Measurements from ENCODE around the gene POLR1A.

POLR1A gene

DNA sequence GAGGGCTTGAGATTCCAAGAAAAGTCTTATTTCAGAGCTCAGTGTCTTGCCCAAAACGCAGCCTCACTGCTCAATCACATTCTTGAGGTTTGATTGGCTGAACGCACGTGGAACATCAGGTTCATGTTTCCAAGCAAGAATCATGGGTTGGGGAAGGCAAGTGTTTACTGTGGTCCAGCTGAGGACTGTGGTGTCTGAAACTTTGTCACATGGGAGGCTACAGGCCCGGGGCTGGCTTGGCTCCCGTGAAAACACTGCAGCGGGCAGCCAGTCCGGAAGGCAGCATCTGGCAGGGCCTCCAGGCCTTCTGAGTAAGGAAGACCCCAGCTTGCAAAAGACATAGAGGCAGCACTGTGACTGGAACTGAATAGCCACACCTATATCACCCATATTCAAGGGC is 84.7 kb downstream of the POLR1A start:
- Histone ChIP-seq H3K79me2 (ENCODE audit: insufficient read depth, low read length) (no peaks in the 10 kb centered on the region), H3K9ac (ENCODE audit: low read depth, low read length) (no peak overlapping the region), H2AFZ (ENCODE audit: low read depth, low read length) (no peak overlapping the region), H3K4me3 (ENCODE audit: low read depth in 1 of 2, low read length in 2 of 2) (no peak overlapping the region), H4K20me1 (ENCODE audit: insufficient read depth, low read length) (no peaks in the 10 kb centered on the region), H3K36me3 (ENCODE audit: insufficient read depth, low read length) (peaks cover 9% of the 10 kb centered on the region), H3K4me1 (ENCODE audit: insufficient read depth, low read length) (no peaks in the 10 kb centered on the region), H3K4me2 (ENCODE audit: insufficient read depth, low read length) (no peak overlapping the region), H3K27ac (ENCODE audit: low read length) (no peak overlapping the region), H3K9me3 (ENCODE audit: insufficient read depth, low read length, severe bottlenecking) (no peaks in the 10 kb centered on the region), H3K27me3 (ENCODE audit: insufficient read depth, low read length, poor library complexity) (no peaks in the 10 kb centered on the region)
- DNase-seq (no peak), ATAC-seq (ENCODE audit: insufficient read depth, low read depth) (peak; percentile 13; the same call in 1 of the 3 replicates)
- no peak for TF ChIP-seq EZH2 (IDR thresholded peaks at IDR 0.05; ENCODE audit: borderline replicate concordance, low read depth, low read length, severe bottlenecking)
- TF ChIP-seq, protein P1, sequence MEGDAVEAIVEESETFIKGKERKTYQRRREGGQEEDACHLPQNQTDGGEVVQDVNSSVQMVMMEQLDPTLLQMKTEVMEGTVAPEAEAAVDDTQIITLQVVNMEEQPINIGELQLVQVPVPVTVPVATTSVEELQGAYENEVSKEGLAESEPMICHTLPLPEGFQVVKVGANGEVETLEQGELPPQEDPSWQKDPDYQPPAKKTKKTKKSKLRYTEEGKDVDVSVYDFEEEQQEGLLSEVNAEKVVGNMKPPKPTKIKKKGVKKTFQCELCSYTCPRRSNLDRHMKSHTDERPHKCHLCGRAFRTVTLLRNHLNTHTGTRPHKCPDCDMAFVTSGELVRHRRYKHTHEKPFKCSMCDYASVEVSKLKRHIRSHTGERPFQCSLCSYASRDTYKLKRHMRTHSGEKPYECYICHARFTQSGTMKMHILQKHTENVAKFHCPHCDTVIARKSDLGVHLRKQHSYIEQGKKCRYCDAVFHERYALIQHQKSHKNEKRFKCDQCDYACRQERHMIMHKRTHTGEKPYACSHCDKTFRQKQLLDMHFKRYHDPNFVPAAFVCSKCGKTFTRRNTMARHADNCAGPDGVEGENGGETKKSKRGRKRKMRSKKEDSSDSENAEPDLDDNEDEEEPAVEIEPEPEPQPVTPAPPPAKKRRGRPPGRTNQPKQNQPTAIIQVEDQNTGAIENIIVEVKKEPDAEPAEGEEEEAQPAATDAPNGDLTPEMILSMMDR (IDR thresholded peaks at IDR 0.05; ENCODE audit: borderline replicate concordance, extremely low read depth, low read length, poor library complexity, severe bottlenecking): no peak

DNA sequence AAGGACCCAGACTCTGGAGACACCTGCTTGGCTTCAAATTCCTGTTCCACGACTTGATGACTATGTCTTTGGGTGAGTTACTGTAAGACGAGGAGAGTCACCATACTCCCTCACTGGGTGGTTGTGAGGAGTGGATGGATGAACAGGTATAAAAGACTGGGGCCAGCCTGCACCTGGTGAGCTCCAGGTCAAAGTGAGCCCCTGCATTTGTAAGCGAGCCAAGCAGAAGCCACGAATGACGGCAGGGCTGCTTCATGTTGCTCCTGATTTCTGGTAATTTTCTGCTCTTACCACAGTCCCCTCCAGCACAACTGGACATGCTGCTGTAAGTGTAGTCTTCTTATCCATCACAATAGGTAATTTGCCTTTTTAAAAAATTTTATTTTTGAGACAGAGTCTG is 86.6 kb downstream of the POLR1A start:
- TF ChIP-seq, protein P1 (IDR thresholded peaks at IDR 0.05; ENCODE audit: borderline replicate concordance, extremely low read depth, low read length, poor library complexity, severe bottlenecking): no peak
- TF ChIP-seq EZH2 (IDR thresholded peaks at IDR 0.05; ENCODE audit: borderline replicate concordance, low read depth, low read length, severe bottlenecking): no peak
- Histone ChIP-seq H4K20me1 (ENCODE audit: insufficient read depth, low read length) (no peaks in the 10 kb centered on the region), H3K36me3 (ENCODE audit: insufficient read depth, low read length) (no peaks in the 10 kb centered on the region; the same call in 1 of the 2 replicates), H3K9ac (ENCODE audit: low read depth, low read length) (no peak overlapping the region), H3K79me2 (ENCODE audit: insufficient read depth, low read length) (no peaks in the 10 kb centered on the region), H3K27ac (ENCODE audit: low read length) (no peak overlapping the region), H2AFZ (ENCODE audit: low read depth, low read length) (no peak overlapping the region), H3K4me1 (ENCODE audit: insufficient read depth, low read length) (no peaks in the 10 kb centered on the region), H3K9me3 (ENCODE audit: insufficient read depth, low read length, severe bottlenecking) (peaks cover 3% of the 10 kb centered on the region), H3K4me2 (ENCODE audit: insufficient read depth, low read length) (no peak overlapping the region), H3K4me3 (ENCODE audit: low read depth in 1 of 2, low read length in 2 of 2) (no peak overlapping the region), H3K27me3 (ENCODE audit: insufficient read depth, low read length, poor library complexity) (no peaks in the 10 kb centered on the region)
- ATAC-seq (ENCODE audit: insufficient read depth, low read depth) (no peak), DNase-seq (no peak)

DNA sequence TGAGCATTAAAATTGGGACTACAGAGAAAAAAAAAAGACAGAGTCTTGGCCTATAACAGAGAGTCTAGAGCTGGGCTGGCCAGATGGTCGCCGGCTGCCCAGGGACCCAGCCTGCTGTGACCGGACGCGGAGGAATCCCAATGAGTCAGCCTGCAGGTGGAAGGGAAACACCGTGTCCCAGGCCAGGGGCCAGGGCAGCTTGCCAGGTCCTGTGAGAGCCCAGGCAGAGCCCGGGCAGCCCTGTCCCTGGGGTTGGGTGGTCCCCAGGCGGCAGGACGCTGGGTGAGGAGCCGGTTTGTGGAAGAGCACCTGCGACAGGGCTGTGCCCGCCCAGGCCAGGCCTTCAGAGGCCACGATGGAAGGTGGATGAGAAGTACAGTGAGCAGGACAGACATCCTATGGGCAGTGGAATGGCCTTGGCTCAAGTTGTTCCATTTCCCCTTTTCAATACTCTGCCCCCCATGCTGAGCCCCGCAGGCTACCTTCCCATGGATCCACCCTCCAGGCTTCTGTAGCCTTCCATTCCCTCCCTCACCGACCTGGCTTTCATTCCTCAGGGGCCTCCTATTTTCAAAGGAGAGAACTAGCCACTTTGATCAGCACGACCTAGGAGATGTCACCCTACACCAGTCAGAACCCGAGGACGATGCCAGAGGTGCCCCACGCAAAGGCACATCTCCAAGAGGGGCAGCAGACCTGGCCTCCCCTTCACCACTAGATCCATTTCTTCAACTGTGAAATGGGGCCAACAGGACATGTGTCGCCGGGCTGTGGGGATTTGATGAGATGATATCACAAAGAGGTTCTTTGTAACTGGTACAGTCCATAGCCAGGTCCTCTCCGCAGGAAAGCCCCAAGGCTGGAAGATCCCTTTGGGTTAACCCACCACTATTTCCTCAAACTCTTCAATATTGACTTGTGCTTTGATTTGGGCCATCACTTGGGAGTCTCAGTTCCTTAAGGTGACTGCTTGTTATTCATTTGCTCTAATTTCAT is 87.5 kb downstream of the POLR1A start:
- Histone ChIP-seq H3K9me3 (ENCODE audit: insufficient read depth, low read length, severe bottlenecking) (peaks cover 10% of the 10 kb centered on the region), H3K4me3 (ENCODE audit: low read depth in 1 of 2, low read length in 2 of 2) (no peak overlapping the region), H3K27ac (ENCODE audit: low read length) (no peak overlapping the region), H3K27me3 (ENCODE audit: insufficient read depth, low read length, poor library complexity) (no peaks in the 10 kb centered on the region), H3K79me2 (ENCODE audit: insufficient read depth, low read length) (no peaks in the 10 kb centered on the region), H3K9ac (ENCODE audit: low read depth, low read length) (no peak overlapping the region), H3K4me1 (ENCODE audit: insufficient read depth, low read length) (no peaks in the 10 kb centered on the region), H3K4me2 (ENCODE audit: insufficient read depth, low read length) (no peak overlapping the region), H2AFZ (ENCODE audit: low read depth, low read length) (no peak overlapping the region), H4K20me1 (ENCODE audit: insufficient read depth, low read length) (no peaks in the 10 kb centered on the region), H3K36me3 (ENCODE audit: insufficient read depth, low read length) (no peaks in the 10 kb centered on the region)
- no peak for ATAC-seq (ENCODE audit: insufficient read depth, low read depth)
- DNase-seq: no peak
- no peak for TF ChIP-seq EZH2 (IDR thresholded peaks at IDR 0.05; ENCODE audit: borderline replicate concordance, low read depth, low read length, severe bottlenecking)
- TF ChIP-seq, protein P1 (IDR thresholded peaks at IDR 0.05; ENCODE audit: borderline replicate concordance, extremely low read depth, low read length, poor library complexity, severe bottlenecking): no peak

Data from DND-41 (cell line).